ENCODE measurements around the gene PAQR9. TPM values are rescaled to one million over a fixed set of nuclear protein-coding genes. Genes with fewer than 3 reads are reported as not detected.

The PAQR9 gene
- total RNA-seq, result not detected
- long read RNA-seq, result 0 reads

- no peaks in the 10 kb centered on the region for H3K9me3 ChIP-seq
- intact Hi-C loops (cut with DNase I), result no loop called here
- no peaks in the 10 kb centered on the region for H3K4me1 ChIP-seq
- peak within 1 kb of the TSS; percentile 47 for H3K4me3 ChIP-seq
- no peaks in the 10 kb centered on the region for H3K36me3 ChIP-seq
- no peak for TF ChIP-seq CTCF (IDR thresholded peaks at IDR 0.05)
- DNase-seq, result no peak
- peak; percentile 53 to 56 for ATAC-seq
- no peak within 1 kb of the TSS for H3K27ac ChIP-seq
- peaks cover 67% of the 10 kb centered on the region for H3K27me3 ChIP-seq (ENCODE audit: low read depth)
These were observed at the start of gene PAQR9 for GRCh38 chr3:142963516-142964448. Gene PAQR9 (minus strand): TSS chr3:142963674. CDS start chr3:142963336, 338 bp downstream.

GRCh38 chr3:143011705-143012104 is 48.2 kb upstream of the PAQR9 start:
- no peak overlapping the region for H3K4me3 ChIP-seq
- no peaks in the 10 kb centered on the region for H3K9me3 ChIP-seq
- peaks cover 11% of the 10 kb centered on the region for H3K4me1 ChIP-seq
- no peak overlapping the region for H3K27ac ChIP-seq
- intact Hi-C loops (cut with DNase I), result no loop called here
- DNase-seq, result no peak
- no peaks in the 10 kb centered on the region for H3K27me3 ChIP-seq (ENCODE audit: low read depth)
- ATAC-seq, result no peak
- TF ChIP-seq CTCF (IDR thresholded peaks at IDR 0.05), result no peak
- H3K36me3 ChIP-seq, result peaks cover 51% of the 10 kb centered on the region

GRCh38 chr3:143010024-143010423 is 46.5 kb upstream of the PAQR9 start:
- peaks cover 36% of the 10 kb centered on the region for H3K36me3 ChIP-seq
- H3K4me3 ChIP-seq, result no peak overlapping the region
- no peak for DNase-seq
- H3K27me3 ChIP-seq (ENCODE audit: low read depth), result no peaks in the 10 kb centered on the region
- no peak for ATAC-seq
- H3K9me3 ChIP-seq, result no peaks in the 10 kb centered on the region
- intact Hi-C loops (cut with DNase I), result no loop called here
- peaks cover 19% of the 10 kb centered on the region for H3K4me1 ChIP-seq
- no peak for TF ChIP-seq CTCF (IDR thresholded peaks at IDR 0.05)
- no peak overlapping the region for H3K27ac ChIP-seq

GRCh38 chr3:143004823-143005222 is 41.3 kb upstream of the PAQR9 start:
- no peak for TF ChIP-seq CTCF (IDR thresholded peaks at IDR 0.05)
- Histone ChIP-seq H3K4me3 (no peak overlapping the region), H3K9me3 (no peaks in the 10 kb centered on the region), H3K36me3 (no peaks in the 10 kb centered on the region), H3K27me3 (ENCODE audit: low read depth) (no peaks in the 10 kb centered on the region), H3K4me1 (peaks cover 45% of the 10 kb centered on the region), H3K27ac (no peak overlapping the region)
- intact Hi-C loops (cut with DNase I), result no loop called here
- no peak for DNase-seq
- no peak for ATAC-seq

- H3K9me3 ChIP-seq, result no peaks in the 10 kb centered on the region
- H3K4me1 ChIP-seq, result peaks cover 45% of the 10 kb centered on the region
- ATAC-seq, result no peak
- intact Hi-C loops (cut with DNase I), result no loop called here
- H3K4me3 ChIP-seq, result peak overlapping the region; percentile 94
- no peaks in the 10 kb centered on the region for H3K27me3 ChIP-seq (ENCODE audit: low read depth)
- DNase-seq, result no peak
- no peak overlapping the region for H3K27ac ChIP-seq
- no peak for TF ChIP-seq CTCF (IDR thresholded peaks at IDR 0.05)
- H3K36me3 ChIP-seq, result no peaks in the 10 kb centered on the region
These were observed 39.3 kb upstream of the PAQR9 start for GRCh38 chr3:143002727-143003126.
